Measurements from ENCODE around the gene HTRA2.
A peak's percentile ranks its signal among the peaks of the same experiment; 100 is the strongest.

Gene HTRA2

GRCh38 chr2:74530239-74531187, 780 bp downstream of the HTRA2 start:
- Mint-ChIP-seq H3K4me1 (peaks cover 25% of the 10 kb centered on the region), H3K27me3 (ENCODE audit: low read depth) (no peaks in the 10 kb centered on the region), H3K27ac (peak overlapping the region in 2 of 3 experiments; percentile 52 to 57), H3K9me3 (no peaks in the 10 kb centered on the region), H3K36me3 (ENCODE audit: low read depth) (peaks cover 31% of the 10 kb centered on the region), H3K4me3 (peak overlapping the region; percentile 97 to 99 (median 99))
- TF ChIP-seq CTCF (IDR thresholded peaks at IDR 0.05; ENCODE audit: unreplicated experiment in 3 of 3) = no peak

GRCh38 chr2:74531666-74532065, 1.9 kb downstream of the HTRA2 start:
- Mint-ChIP-seq H3K9me3 (no peaks in the 10 kb centered on the region), H3K27me3 (ENCODE audit: low read depth) (no peaks in the 10 kb centered on the region), H3K4me1 (peaks cover 25% of the 10 kb centered on the region), H3K4me3 (peak overlapping the region; percentile 67 to 99 (median 97)), H3K27ac (peak overlapping the region in 1 of 3 experiments; percentile 6), H3K36me3 (ENCODE audit: low read depth) (peaks cover 21% of the 10 kb centered on the region)
- TF ChIP-seq CTCF (IDR thresholded peaks at IDR 0.05; ENCODE audit: unreplicated experiment in 3 of 3) = no peak

- H3K27ac Mint-ChIP-seq = peak overlapping the region in 2 of 3 experiments; percentile 3 to 6
- no peaks in the 10 kb centered on the region for H3K27me3 Mint-ChIP-seq (ENCODE audit: low read depth)
- H3K4me3 Mint-ChIP-seq = peak overlapping the region; percentile 67 to 99 (median 80)
- TF ChIP-seq CTCF (IDR thresholded peaks at IDR 0.05; ENCODE audit: unreplicated experiment in 3 of 3) = peak; percentile 15 to 28 (median 23)
- peaks cover 25% of the 10 kb centered on the region for H3K4me1 Mint-ChIP-seq
- peaks cover 15% of the 10 kb centered on the region for H3K36me3 Mint-ChIP-seq (ENCODE audit: low read depth)
- H3K9me3 Mint-ChIP-seq = no peaks in the 10 kb centered on the region
Observed at GRCh38 chr2:74532222-74532621, 2.5 kb downstream of the HTRA2 start.

GRCh38 chr2:74533464-74533863, 3.7 kb downstream of the HTRA2 start:
- H3K9me3 Mint-ChIP-seq = no peaks in the 10 kb centered on the region
- H3K36me3 Mint-ChIP-seq (ENCODE audit: low read depth) = peaks cover 8% of the 10 kb centered on the region
- no peaks in the 10 kb centered on the region for H3K27me3 Mint-ChIP-seq (ENCODE audit: low read depth)
- H3K27ac Mint-ChIP-seq = no peak overlapping the region
- H3K4me3 Mint-ChIP-seq = no peak overlapping the region
- no peak for TF ChIP-seq CTCF (IDR thresholded peaks at IDR 0.05; ENCODE audit: unreplicated experiment in 3 of 3)
- peaks cover 20% of the 10 kb centered on the region for H3K4me1 Mint-ChIP-seq

GRCh38 chr2:74534411-74534810, 4.7 kb downstream of the HTRA2 start:
- no peaks in the 10 kb centered on the region for H3K27me3 Mint-ChIP-seq (ENCODE audit: low read depth)
- H3K4me1 Mint-ChIP-seq = peaks cover 13% of the 10 kb centered on the region
- no peaks in the 10 kb centered on the region for H3K9me3 Mint-ChIP-seq
- no peak overlapping the region for H3K27ac Mint-ChIP-seq
- peaks cover 8% of the 10 kb centered on the region for H3K36me3 Mint-ChIP-seq (ENCODE audit: low read depth)
- no peak for TF ChIP-seq CTCF (IDR thresholded peaks at IDR 0.05; ENCODE audit: unreplicated experiment in 3 of 3)
- H3K4me3 Mint-ChIP-seq = no peak overlapping the region
